Measurements from ENCODE around the gene ANKMY1.

Gene ANKMY1

GRCh38 chr2:240435948-240436682 is 121.7 kb downstream of the ANKMY1 start:
- H3K27ac ChIP-seq (ENCODE audit: low read length), result no peak overlapping the region
- H3K4me1 ChIP-seq (ENCODE audit: insufficient read depth, low read length), result peaks cover 3% of the 10 kb centered on the region; the same call in 1 of the 2 replicates

GRCh38 chr2:240435457-240435947 is 122.3 kb downstream of the ANKMY1 start, which contains the start of gene GPC1:
Gene GPC1 (plus strand): TSS chr2:240435663. CDS start chr2:240435919, 256 bp downstream.
- H3K36me3 ChIP-seq (ENCODE audit: insufficient read depth, low read depth, low read length), result no peaks in the 10 kb centered on the region
- H3K4me1 ChIP-seq (ENCODE audit: insufficient read depth, low read length), result peaks cover 3% of the 10 kb centered on the region; the same call in 1 of the 2 replicates
- no peaks in the 10 kb centered on the region for H3K9me3 ChIP-seq (ENCODE audit: insufficient read depth, low read depth, low read length)
- peaks cover 47% of the 10 kb centered on the region for H3K27me3 ChIP-seq (ENCODE audit: insufficient read depth, low read length)
- peak within 1 kb of the TSS; percentile 82 for H3K4me3 ChIP-seq (ENCODE audit: low read length)
- H3K27ac ChIP-seq (ENCODE audit: low read length), result no peak within 1 kb of the TSS
- peak within 1 kb of the TSS; percentile 66; the same call in 1 of the 2 replicates for H3K9ac ChIP-seq (ENCODE audit: low read depth, low read length)

More at GRCh38 chr2:240435948-240436682, 121.7 kb downstream of the ANKMY1 start:
- H3K36me3 ChIP-seq (ENCODE audit: insufficient read depth, low read depth, low read length), result no peaks in the 10 kb centered on the region
- H3K9ac ChIP-seq (ENCODE audit: low read depth, low read length), result no peak overlapping the region; the same call in 1 of the 2 replicates
- peaks cover 47% of the 10 kb centered on the region for H3K27me3 ChIP-seq (ENCODE audit: insufficient read depth, low read length)
- peak overlapping the region; percentile 68; the same call in 1 of the 2 replicates for H3K4me3 ChIP-seq (ENCODE audit: low read length)
- H3K9me3 ChIP-seq (ENCODE audit: insufficient read depth, low read depth, low read length), result no peaks in the 10 kb centered on the region

- no peaks in the 10 kb centered on the region for H3K9me3 ChIP-seq (ENCODE audit: insufficient read depth, low read depth, low read length)
- H3K4me3 ChIP-seq (ENCODE audit: low read length), result peak overlapping the region; percentile 82
- peaks cover 47% of the 10 kb centered on the region for H3K27me3 ChIP-seq (ENCODE audit: insufficient read depth, low read length)
- no peaks in the 10 kb centered on the region for H3K36me3 ChIP-seq (ENCODE audit: insufficient read depth, low read depth, low read length)
- no peak overlapping the region for H3K27ac ChIP-seq (ENCODE audit: low read length)
- H3K4me1 ChIP-seq (ENCODE audit: insufficient read depth, low read length), result peaks cover 3% of the 10 kb centered on the region; the same call in 1 of the 2 replicates
- peak overlapping the region; percentile 66; the same call in 1 of the 2 replicates for H3K9ac ChIP-seq (ENCODE audit: low read depth, low read length)
Measured at GRCh38 chr2:240434728-240435456, 122.9 kb downstream of the ANKMY1 start.

DNA sequence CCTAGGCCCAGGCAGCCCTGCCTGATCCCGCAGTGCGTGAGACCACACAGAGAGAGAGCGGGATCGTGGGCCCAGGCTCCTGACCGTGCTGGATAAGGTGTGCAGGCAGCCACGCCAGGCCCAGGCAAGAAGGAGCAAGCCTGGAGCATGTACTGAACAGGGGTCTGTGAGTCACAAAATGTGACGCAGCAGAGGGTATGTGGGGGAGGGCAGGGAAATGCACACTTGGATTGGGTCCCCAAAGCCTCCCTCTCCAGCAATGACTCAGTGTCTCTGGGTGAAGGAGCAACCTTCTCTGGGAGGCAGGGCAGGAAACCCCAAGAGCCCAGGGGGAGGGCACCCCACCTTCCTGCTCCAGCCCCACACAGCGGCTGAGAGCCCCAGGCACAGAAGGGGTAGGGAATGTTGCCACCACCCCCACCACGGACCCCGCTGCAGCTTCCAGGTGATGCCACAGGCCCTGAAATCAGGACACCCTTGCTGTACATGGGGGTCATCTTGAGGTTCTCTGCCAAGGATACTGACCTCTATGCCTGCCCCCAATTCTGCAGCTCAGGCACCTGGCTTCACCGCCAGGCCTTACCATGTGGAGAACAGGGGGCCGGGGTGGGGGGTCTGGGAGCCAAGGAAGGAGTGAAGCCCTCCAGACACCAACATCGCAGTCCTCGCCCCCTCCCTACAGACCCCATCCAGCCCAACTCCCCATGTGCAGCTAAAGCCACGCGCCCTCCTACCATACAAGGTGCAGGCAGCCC is 123.6 kb downstream of the ANKMY1 start:
- Histone ChIP-seq H3K4me1 (ENCODE audit: insufficient read depth, low read length) (peaks cover 3% of the 10 kb centered on the region; the same call in 1 of the 2 replicates), H3K4me3 (ENCODE audit: low read length) (peak overlapping the region; percentile 82), H3K27ac (ENCODE audit: low read length) (no peak overlapping the region), H3K9ac (ENCODE audit: low read depth, low read length) (peak overlapping the region; percentile 66; the same call in 1 of the 2 replicates), H3K9me3 (ENCODE audit: insufficient read depth, low read depth, low read length) (no peaks in the 10 kb centered on the region), H3K36me3 (ENCODE audit: insufficient read depth, low read depth, low read length) (no peaks in the 10 kb centered on the region), H3K27me3 (ENCODE audit: insufficient read depth, low read length) (peaks cover 47% of the 10 kb centered on the region)

GRCh38 chr2:240432820-240433801 is 124.7 kb downstream of the ANKMY1 start:
- Histone ChIP-seq H3K27me3 (ENCODE audit: insufficient read depth, low read length) (peaks cover 43% of the 10 kb centered on the region), H3K4me1 (ENCODE audit: insufficient read depth, low read length) (peaks cover 3% of the 10 kb centered on the region; the same call in 1 of the 2 replicates), H3K27ac (ENCODE audit: low read length) (no peak overlapping the region), H3K36me3 (ENCODE audit: insufficient read depth, low read depth, low read length) (no peaks in the 10 kb centered on the region), H3K4me3 (ENCODE audit: low read length) (no peak overlapping the region), H3K9me3 (ENCODE audit: insufficient read depth, low read depth, low read length) (no peaks in the 10 kb centered on the region), H3K9ac (ENCODE audit: low read depth, low read length) (no peak overlapping the region)

- Histone ChIP-seq H3K36me3 (ENCODE audit: insufficient read depth, low read depth, low read length) (no peaks in the 10 kb centered on the region), H3K4me3 (ENCODE audit: low read length) (no peak overlapping the region), H3K9me3 (ENCODE audit: insufficient read depth, low read depth, low read length) (no peaks in the 10 kb centered on the region), H3K4me1 (ENCODE audit: insufficient read depth, low read length) (peaks cover 3% of the 10 kb centered on the region; the same call in 1 of the 2 replicates), H3K27me3 (ENCODE audit: insufficient read depth, low read length) (peaks cover 36% of the 10 kb centered on the region), H3K9ac (ENCODE audit: low read depth, low read length) (no peak overlapping the region), H3K27ac (ENCODE audit: low read length) (no peak overlapping the region)
Measured at GRCh38 chr2:240432430-240432819, 125.4 kb downstream of the ANKMY1 start.

DNA sequence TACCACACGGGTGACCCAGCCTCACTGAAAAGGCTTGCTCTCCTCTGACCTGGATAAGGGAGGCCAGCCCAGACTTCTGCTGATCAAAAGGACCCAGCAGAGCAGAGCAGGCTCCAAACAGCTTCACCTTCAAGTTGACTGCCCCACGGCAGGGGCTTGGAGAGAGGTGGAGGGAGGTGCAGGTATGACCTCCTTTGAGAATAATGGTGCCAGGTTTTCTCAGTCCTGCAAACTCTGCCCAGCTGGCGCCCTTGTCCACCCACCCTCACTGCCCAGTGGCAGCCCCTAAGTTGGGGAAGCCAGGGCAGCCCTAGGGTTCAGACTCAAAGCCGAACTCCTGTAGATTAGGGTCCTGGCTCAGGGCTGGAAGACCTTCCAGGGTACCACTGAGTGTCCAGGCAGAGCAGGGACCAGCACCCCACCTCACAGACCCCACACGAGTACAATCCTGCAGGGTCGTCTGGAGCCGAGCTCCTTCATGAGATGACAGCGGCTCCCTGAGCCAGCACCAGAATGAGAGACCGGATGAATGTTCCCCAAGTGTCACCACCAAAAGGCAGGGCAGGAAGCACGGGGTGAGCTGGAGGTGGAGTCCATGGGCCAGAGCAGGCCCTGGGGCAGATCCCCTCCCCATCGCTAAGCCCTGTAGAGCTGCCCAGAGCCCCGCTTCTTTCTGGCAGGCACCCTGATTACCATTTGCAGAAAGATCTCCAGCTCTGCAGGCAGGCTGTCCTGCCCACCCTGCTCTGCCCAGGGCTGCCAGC is 125.9 kb downstream of the ANKMY1 start:
- no peaks in the 10 kb centered on the region for H3K9me3 ChIP-seq (ENCODE audit: insufficient read depth, low read depth, low read length)
- H3K27ac ChIP-seq (ENCODE audit: low read length), result no peak overlapping the region
- no peak overlapping the region for H3K9ac ChIP-seq (ENCODE audit: low read depth, low read length)
- H3K4me1 ChIP-seq (ENCODE audit: insufficient read depth, low read length), result peaks cover 3% of the 10 kb centered on the region; the same call in 1 of the 2 replicates
- H3K4me3 ChIP-seq (ENCODE audit: low read length), result no peak overlapping the region
- no peaks in the 10 kb centered on the region for H3K36me3 ChIP-seq (ENCODE audit: insufficient read depth, low read depth, low read length)
- H3K27me3 ChIP-seq (ENCODE audit: insufficient read depth, low read length), result peaks cover 30% of the 10 kb centered on the region

DNA sequence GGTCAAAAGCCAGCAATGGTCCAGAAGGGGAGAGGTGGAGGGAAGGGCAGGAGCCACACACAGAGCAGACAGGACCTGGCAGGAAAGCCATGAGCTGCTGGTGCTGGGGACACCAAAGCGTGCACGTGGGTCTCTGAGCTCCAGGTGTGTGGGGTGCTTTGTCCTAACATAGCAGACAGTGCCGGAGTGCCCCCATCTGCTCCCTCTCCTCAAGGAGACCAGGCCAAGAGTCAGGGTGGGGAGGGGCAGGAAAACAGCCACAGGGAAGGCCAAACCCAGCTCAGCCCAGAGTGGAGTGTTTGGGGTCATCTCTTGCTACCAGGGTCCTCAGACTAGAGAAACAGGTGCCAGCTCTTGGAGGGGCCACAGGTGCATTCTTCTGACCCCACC is 126.5 kb downstream of the ANKMY1 start:
- no peak overlapping the region for H3K9ac ChIP-seq (ENCODE audit: low read depth, low read length)
- no peaks in the 10 kb centered on the region for H3K36me3 ChIP-seq (ENCODE audit: insufficient read depth, low read depth, low read length)
- H3K4me1 ChIP-seq (ENCODE audit: insufficient read depth, low read length), result peaks cover 3% of the 10 kb centered on the region; the same call in 1 of the 2 replicates
- no peaks in the 10 kb centered on the region for H3K9me3 ChIP-seq (ENCODE audit: insufficient read depth, low read depth, low read length)
- H3K27me3 ChIP-seq (ENCODE audit: insufficient read depth, low read length), result peaks cover 24% of the 10 kb centered on the region
- no peak overlapping the region for H3K27ac ChIP-seq (ENCODE audit: low read length)
- no peak overlapping the region for H3K4me3 ChIP-seq (ENCODE audit: low read length)

DNA sequence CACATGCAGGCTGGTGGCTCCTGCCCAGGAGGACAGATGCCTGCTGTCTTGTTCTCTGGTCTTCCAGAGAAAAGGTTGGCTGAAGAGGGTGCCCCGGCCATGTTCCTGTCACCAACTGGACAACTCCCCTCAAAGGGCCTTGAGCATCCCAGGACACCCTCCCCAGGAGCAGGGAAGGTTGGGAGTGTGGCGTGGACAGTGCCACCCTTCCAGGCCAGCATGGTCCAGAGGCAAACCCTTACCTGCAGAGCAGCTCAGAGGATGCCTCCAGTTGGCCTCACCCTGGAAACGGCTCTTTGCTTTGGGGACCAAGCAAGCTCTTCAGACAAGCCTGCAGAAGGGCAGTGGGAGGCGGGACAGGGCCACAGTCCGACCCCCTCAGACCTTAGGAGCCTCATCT is 127.2 kb downstream of the ANKMY1 start:
- H3K4me3 ChIP-seq (ENCODE audit: low read length), result no peak overlapping the region
- no peaks in the 10 kb centered on the region for H3K9me3 ChIP-seq (ENCODE audit: insufficient read depth, low read depth, low read length)
- no peak overlapping the region for H3K9ac ChIP-seq (ENCODE audit: low read depth, low read length)
- H3K27me3 ChIP-seq (ENCODE audit: insufficient read depth, low read length), result peaks cover 24% of the 10 kb centered on the region
- H3K4me1 ChIP-seq (ENCODE audit: insufficient read depth, low read length), result peaks cover 3% of the 10 kb centered on the region; the same call in 1 of the 2 replicates
- no peaks in the 10 kb centered on the region for H3K36me3 ChIP-seq (ENCODE audit: insufficient read depth, low read depth, low read length)
- no peak overlapping the region for H3K27ac ChIP-seq (ENCODE audit: low read length)
